ENCODE results near the gene NOL3. TPM values are rescaled to one million over a fixed set of nuclear protein-coding genes. Genes with fewer than 3 reads are reported as not detected.

NOL3 gene
- total and polyA plus RNA-seq, 2 of the 13 experiments (the other 11 are each of a cell fraction or from before 2014, with no cell fraction given), result 5.7 to 20.5 TPM

GRCh38 chr16:67166598-67167168 lies 3.7 kb upstream of the NOL3 start:
- FAIRE-seq (no peak), ATAC-seq (no peak), DNase-seq (ENCODE audit: low spot score) (no peak)
- BruUV-seq (replicated peaks), result no TSS peak
- intact Hi-C loops (cut with micrococcal nuclease; ENCODE audit: unreplicated experiment), result no loop called here
- Histone ChIP-seq H3K4me1 (ENCODE audit: insufficient read depth, low read length) (peaks cover 49% of the 10 kb centered on the region), H3K9me3 (ENCODE audit: low read length) (no peaks in the 10 kb centered on the region), H3K4me3 (replicated peaks in 1 of 3; ENCODE audit: insufficient read depth in 1 of 3, low read depth in 2 of 3, low read length in 3 of 3) (no peak overlapping the region; a peak in 1 of 6 replicates), H3K4me2 (ENCODE audit: low read depth, low read length) (no peak overlapping the region), H3K79me2 (ENCODE audit: insufficient read depth, low read length) (no peaks in the 10 kb centered on the region), H4K20me1 (ENCODE audit: insufficient read depth, low read length) (no peaks in the 10 kb centered on the region), H2AFZ (ENCODE audit: low read length) (no peak overlapping the region), H3K9ac (ENCODE audit: insufficient read depth, low read depth, low read length) (no peak overlapping the region), H3K27ac (ENCODE audit: extremely low read length, insufficient read depth, low read length) (no peak overlapping the region), H3K36me3 (replicated peaks in 1 of 2; ENCODE audit: control insufficient read depth in 1 of 2, insufficient read depth in 2 of 2, low read length in 2 of 2) (no peaks in the 10 kb centered on the region), H3K27me3 (ENCODE audit: control insufficient read depth in 1 of 2, insufficient read depth in 2 of 2, low read length in 2 of 2) (peaks cover 9 to 40% of the 10 kb centered on the region in 2 experiments)
- in situ Hi-C loops (cut with HindIII; ENCODE audit: extremely low pct_ligation_motif_present, low pct_unique_long_range_greater_than_20kb), result no loop called here
- WGBS (ENCODE audit: low lambda C conversion rate), result 34% methylated on average over 5 of the region's 5 CpGs
- ChIA-PET CTCF (ENCODE audit: low intra/inter-chr PET ratio, low total read pairs) (no interaction called here), POLR2A (no interaction called here)
- TF ChIP-seq ZFX (CRISPR knock-in tag; IDR thresholded peaks at IDR 0.05; ENCODE audit: low read depth), result peak; percentile 28; the same call in 1 of the 2 replicates
- TF ChIP-seq ZNF687 (CRISPR knock-in tag; IDR thresholded peaks at IDR 0.05), result peak; percentile 30; the same call in 1 of the 2 replicates
- TF ChIP-seq ZBTB10 (CRISPR knock-in tag; IDR thresholded peaks at IDR 0.05; ENCODE audit: borderline replicate concordance), result no peak
- no peak for TF ChIP-seq NCOR1 (IDR thresholded peaks at IDR 0.05; ENCODE audit: borderline replicate concordance, low read length)
- no peak for TF ChIP-seq NFKB2 (CRISPR knock-in tag; IDR thresholded peaks at IDR 0.05; ENCODE audit: borderline replicate concordance)
- TF ChIP-seq, protein P1, sequence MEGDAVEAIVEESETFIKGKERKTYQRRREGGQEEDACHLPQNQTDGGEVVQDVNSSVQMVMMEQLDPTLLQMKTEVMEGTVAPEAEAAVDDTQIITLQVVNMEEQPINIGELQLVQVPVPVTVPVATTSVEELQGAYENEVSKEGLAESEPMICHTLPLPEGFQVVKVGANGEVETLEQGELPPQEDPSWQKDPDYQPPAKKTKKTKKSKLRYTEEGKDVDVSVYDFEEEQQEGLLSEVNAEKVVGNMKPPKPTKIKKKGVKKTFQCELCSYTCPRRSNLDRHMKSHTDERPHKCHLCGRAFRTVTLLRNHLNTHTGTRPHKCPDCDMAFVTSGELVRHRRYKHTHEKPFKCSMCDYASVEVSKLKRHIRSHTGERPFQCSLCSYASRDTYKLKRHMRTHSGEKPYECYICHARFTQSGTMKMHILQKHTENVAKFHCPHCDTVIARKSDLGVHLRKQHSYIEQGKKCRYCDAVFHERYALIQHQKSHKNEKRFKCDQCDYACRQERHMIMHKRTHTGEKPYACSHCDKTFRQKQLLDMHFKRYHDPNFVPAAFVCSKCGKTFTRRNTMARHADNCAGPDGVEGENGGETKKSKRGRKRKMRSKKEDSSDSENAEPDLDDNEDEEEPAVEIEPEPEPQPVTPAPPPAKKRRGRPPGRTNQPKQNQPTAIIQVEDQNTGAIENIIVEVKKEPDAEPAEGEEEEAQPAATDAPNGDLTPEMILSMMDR (CRISPR knock-in tag; IDR thresholded peaks at IDR 0.05), result peak; percentile 21; the same call in 1 of the 2 replicates
